Sciatic nerve (tissue), 2 donors: ENCODE results near the gene TXNDC17. TPM values are rescaled to one million over a fixed set of nuclear protein-coding genes. Genes with fewer than 3 reads are reported as not detected.
"Not testable (repeated sequence)": the region's sequence is repeated elsewhere in the genome, so short reads cannot be mapped to it uniquely, and the experiment has no call there.

Source experiments
- ATAC-seq: fragments of 200-7000 bp; cut with Tn5 transposase; one replicate; pipeline ENCODE4 v1.9.1; 2020; ENCODE audit warnings: mild to moderate bottlenecking, moderate library complexity
- DNase-seq: peaks from one replicate; pipeline ENCODE4 v3.0.0-alpha.2; 2020; ENCODE audit warnings: low spot score
- intact Hi-C: fragments of 100-400 bp; cut with DNase I; formaldehyde crosslinking; loops from one replicate; pipeline ENCODE4 v1.14.2; 2022
- total RNA-seq: library from RNA; stranded (reverse); fragmentation: NEBNext Ultra II Directional; extraction: Animal tissue kit (Norgen Biotek cat#: 25700); gene quantifications from one replicate; pipeline ENCODE4 v1.2.1, GENCODE V29; 2021
- donor health status: DM: no; HTN: no; CAD: no.
- donor health status: DM: no; HTN: no; CAD: no.

Gene TXNDC17
- total RNA-seq, result 27.3 TPM

- intact Hi-C loops, result no loop called here
- DNase-seq (peak; percentile 95), ATAC-seq (peak; percentile 99)
These were observed at the start of gene TXNDC17, which contains the start of gene KIAA0753 for GRCh38 chr17:6640536-6641246. Gene TXNDC17, plus strand, starts transcription at chr17:6641060. Its CDS starts 23 bp downstream, at chr17:6641083. Gene KIAA0753, minus strand, starts transcription at chr17:6640711. Its CDS starts 5,608 bp downstream, at chr17:6635103.

DNA sequence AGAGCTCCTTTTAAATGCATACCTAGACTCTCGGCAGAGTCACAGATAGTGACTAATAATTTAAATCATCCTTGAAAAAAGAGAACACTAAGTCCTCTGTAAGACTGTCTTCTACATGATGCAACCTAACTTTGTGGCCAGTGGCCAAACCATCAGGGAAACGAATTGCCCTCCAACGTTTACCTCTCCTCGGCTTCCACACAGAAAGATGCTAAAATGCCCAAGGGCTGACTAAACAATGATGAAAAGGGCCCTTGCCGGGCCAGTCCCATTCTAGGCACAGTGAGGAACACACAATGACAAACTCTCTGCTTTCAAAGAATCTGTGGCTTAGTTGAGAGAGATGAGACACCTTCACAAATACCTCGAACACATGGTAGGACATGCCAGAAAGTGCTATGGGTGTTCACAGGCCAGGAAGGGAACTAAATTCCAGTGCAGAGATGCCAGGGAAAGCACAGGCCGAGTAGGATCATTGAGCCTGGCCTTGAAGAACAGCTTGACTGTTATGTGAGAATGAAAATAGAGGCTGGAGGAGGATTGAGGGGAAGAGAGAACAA, 49.2 kb upstream of the TXNDC17 start:
- DNase-seq (no peak), ATAC-seq (no peak)
- intact Hi-C loops, result no loop called here

GRCh38 chr17:6592173-6592572, 48.7 kb upstream of the TXNDC17 start:
- intact Hi-C loops, result no loop called here
- DNase-seq (no peak), ATAC-seq (no peak)

- ATAC-seq, DNase-seq, intact Hi-C loops: not testable (repeated sequence)
These were observed 47.5 kb upstream of the TXNDC17 start for GRCh38 chr17:6593371-6593770.

DNA sequence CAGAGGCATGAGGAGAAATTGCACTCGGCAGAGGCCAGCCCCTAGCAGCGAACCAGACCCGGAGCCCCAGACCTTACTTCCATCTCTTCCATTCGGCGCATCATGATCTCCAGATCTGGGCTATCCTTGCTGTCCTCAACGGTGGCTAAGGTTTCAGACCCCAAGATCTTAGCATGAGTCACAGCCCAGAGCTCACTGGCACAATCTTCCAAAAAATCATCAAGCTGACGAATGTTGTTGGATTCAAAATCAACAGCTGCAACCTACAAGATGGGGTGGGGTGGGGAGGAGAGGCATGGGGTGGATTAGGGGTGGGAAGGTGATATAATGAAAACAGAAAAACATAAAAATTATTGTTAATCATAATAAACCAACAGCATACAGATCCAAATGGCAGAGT, 44.8 kb upstream of the TXNDC17 start:
- intact Hi-C loops, result no loop called here

DNA sequence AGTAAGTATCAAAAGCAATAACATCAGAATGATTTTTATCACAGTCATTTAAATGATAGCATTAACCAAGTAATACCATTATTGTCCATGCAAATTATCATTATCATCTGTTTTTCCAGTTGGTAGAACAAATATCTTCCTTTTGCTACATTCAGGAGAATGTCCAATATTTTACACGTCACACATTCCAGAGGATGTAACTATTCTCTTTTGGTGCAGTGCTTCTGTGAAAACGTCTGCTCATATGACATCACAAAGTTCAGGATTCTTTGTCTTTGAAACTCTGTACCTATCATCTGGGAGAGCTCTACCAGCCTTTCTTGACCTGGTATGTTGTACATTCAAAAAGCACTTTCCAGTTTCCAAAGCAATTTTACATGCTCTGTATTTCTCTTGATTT, 44.3 kb upstream of the TXNDC17 start:
- intact Hi-C loops, result no loop called here
- ATAC-seq (no peak), DNase-seq (no peak)

More for the DNA sequence above, 44.8 kb upstream of the TXNDC17 start:
- DNase-seq (no peak), ATAC-seq (no peak)

GRCh38 chr17:6596941-6597340, 43.9 kb upstream of the TXNDC17 start:
- no peak for ATAC-seq
- intact Hi-C loops, result no loop called here
- no peak for DNase-seq

- DNase-seq (no peak), ATAC-seq (no peak)
- intact Hi-C loops, result no loop called here
These were observed 43.1 kb upstream of the TXNDC17 start for GRCh38 chr17:6597727-6598126.

DNA sequence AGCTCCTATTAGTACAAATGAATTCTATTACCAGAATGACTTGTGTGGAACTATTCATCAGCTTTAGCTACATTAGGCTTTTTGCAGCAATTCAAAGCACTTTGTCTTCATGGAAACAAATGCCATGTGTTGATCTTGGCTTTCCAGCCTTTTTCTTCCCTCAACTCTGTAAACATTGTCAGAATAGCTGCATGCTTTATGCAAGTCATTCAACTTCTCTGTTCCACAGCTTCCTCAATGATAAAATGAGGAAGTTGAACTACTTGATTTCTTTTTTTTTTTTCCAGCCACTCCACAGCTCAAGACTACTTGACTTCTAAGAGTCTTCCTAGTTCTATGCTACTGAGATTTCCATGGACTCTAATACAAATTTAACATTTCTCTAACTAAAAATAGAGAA, 41.5 kb upstream of the TXNDC17 start:
- intact Hi-C loops, result no loop called here
- ATAC-seq (peak; percentile 46), DNase-seq (no peak)

DNA sequence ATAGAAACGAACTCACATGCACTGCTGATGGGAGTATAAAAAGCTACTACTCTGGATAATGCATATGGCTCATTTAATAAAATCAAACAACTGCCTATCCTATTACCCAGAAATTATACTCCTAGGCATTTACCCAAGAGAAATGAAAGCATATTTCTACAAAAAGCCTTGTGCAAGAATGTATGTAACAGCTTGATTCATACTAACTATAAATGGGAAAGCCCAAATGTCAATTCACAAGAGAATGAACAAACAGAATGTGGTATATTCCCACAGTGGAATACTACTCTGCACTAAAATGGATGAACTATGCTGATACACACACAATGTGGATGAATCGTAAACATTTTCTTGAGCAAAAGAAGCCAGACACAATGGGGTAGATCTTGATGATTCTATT, 38.7 kb upstream of the TXNDC17 start:
- DNase-seq (no peak), ATAC-seq (no peak)
- intact Hi-C loops, result no loop called here

DNA sequence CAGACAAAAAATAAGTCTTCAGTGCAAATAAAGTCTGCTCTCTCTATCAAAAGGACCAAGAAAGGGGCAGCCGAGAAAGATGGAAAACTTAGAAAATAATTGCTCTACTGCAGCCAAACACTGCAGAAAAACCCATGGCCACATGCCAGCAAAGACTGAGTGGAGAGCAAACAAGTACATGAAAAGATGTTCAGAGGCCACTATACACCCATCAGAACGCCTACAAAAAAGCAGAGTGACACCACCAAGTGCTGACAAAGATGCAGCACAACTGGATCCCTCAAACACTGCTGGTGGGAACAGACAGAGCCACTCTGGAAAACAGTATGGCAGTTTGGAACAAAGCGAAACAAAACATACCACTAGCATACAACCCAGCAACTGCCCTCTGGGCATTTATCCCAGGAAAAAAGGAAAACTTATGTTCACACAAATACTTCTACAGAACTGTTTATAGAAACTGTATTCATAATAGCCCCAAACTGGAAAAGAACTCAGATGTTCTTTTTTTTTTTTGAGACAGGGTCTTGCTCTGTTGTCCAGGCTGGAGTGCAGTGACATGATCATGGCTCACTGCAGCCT, 37.0 kb upstream of the TXNDC17 start:
- intact Hi-C loops, result no loop called here
- ATAC-seq (no peak), DNase-seq (peak; percentile 64)

GRCh38 chr17:6605142-6605541, 35.7 kb upstream of the TXNDC17 start:
- no peak for DNase-seq
- no peak for ATAC-seq
- intact Hi-C loops, result no loop called here

- DNase-seq, result no peak
- no peak for ATAC-seq
- intact Hi-C loops, result no loop called here
These were observed 32.5 kb upstream of the TXNDC17 start for GRCh38 chr17:6608321-6608720.

DNA sequence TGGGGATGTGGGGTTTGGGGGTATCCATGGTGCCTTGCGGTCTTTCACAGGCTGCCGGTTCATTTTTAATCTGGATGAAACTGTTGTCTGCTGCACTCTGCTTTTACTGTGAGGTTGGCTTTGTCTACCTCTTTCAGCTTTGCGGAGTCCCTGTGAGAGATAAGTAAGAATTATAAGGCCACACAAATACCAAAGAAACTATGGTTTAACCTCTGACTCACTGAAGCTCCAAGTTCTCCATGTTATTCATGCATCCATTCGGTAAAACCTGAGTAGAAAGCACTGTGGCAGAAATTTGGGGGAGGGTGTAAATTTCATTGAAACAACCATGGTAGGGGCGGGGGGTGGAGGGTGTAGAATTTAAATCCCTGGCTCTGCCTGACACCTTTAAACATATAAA, 30.8 kb upstream of the TXNDC17 start:
- intact Hi-C loops, result no loop called here
- no peak for ATAC-seq

GRCh38 chr17:6611231-6611630, 29.6 kb upstream of the TXNDC17 start:
- no peak for ATAC-seq
- intact Hi-C loops, result no loop called here
- DNase-seq, result no peak

More for the DNA sequence above, 30.8 kb upstream of the TXNDC17 start:
- DNase-seq, result no peak

- no peak for ATAC-seq
- DNase-seq, result no peak
- intact Hi-C loops, result no loop called here
These were observed 16.9 kb upstream of the TXNDC17 start for GRCh38 chr17:6623941-6624340.

DNA sequence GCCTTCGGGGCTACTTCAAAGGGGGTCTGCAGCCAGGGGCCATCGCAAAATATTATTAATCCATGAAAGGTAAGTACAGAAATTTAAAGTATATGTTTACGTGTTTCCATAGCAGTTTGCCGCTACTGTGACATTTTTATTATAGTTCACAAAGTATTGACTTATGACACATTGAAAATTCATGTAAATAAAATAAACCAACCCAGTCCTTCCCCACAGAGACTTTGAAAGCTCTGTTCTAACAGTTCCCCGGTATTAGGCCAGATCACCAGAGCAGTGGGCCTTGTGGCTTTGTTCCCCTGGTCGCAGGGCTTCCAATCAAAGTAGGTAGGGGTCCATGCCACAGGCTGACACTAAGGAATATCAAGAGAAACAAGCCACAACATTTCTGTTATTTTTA, 14.2 kb upstream of the TXNDC17 start:
- intact Hi-C loops, result no loop called here
- ATAC-seq (no peak), DNase-seq (no peak)

- ATAC-seq (no peak), DNase-seq (no peak)
- intact Hi-C loops, result no loop called here
These were observed 13.8 kb upstream of the TXNDC17 start for GRCh38 chr17:6627019-6627418.

GRCh38 chr17:6630390-6630789, 10.5 kb upstream of the TXNDC17 start:
- intact Hi-C loops, result no loop called here
- DNase-seq, result no peak
- ATAC-seq, result no peak

DNA sequence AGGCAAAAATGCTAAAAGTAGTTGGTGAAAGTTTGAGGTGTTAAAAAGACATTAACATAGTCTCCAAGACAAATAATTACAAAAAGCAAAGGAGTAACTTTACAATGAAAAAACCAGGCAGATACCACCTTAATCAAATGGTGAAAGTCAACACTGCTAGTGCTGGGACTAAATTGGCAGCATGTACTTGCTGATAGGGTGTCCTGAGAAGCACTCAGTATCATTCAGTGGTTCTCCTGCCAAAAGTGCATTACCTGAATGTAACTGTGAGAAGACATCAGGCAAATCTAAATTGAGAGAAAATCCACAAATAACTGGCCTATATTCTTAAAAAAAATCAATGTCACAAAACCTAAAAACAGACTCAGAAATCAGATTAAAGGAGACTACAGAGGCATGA, 8.3 kb upstream of the TXNDC17 start:
- intact Hi-C loops, result no loop called here
- no peak for ATAC-seq
- DNase-seq, result no peak
